NCI-H510A treated with DMSO at 0.1 percent for 48 hours (cell line): ENCODE results near the gene NRXN3.

Experiments
- DNase-seq: peaks from one replicate; lab custom pipeline; 2025; lab: John Stamatoyannopoulos, UW

The NRXN3 gene

GRCh38 chr14:78173346-78174035 is 3.3 kb downstream of the NRXN3 start:
- no peak for DNase-seq

GRCh38 chr14:78175412-78175811 is 5.2 kb downstream of the NRXN3 start:
- DNase-seq: no peak

- DNase-seq: no peak
These were observed 7.9 kb downstream of the NRXN3 start for GRCh38 chr14:78178071-78178470.

- DNase-seq: no peak
These were observed 8.8 kb downstream of the NRXN3 start for GRCh38 chr14:78178971-78179370.

- no peak for DNase-seq
These were observed 11.1 kb downstream of the NRXN3 start for GRCh38 chr14:78181270-78181669.

GRCh38 chr14:78182722-78183121 is 12.5 kb downstream of the NRXN3 start:
- DNase-seq: no peak

- no peak for DNase-seq
These were observed 14.0 kb downstream of the NRXN3 start for GRCh38 chr14:78184157-78184556.

- DNase-seq: no peak
These were observed 16.1 kb downstream of the NRXN3 start for GRCh38 chr14:78186277-78186676.

- no peak for DNase-seq
These were observed 18.7 kb downstream of the NRXN3 start for GRCh38 chr14:78188882-78189281.

GRCh38 chr14:78195431-78195830 is 25.3 kb downstream of the NRXN3 start:
- DNase-seq: no peak

GRCh38 chr14:78196323-78196722 is 26.1 kb downstream of the NRXN3 start:
- DNase-seq: no peak

GRCh38 chr14:78197051-78197450 is 26.9 kb downstream of the NRXN3 start:
- peak; percentile 48 for DNase-seq

GRCh38 chr14:78202163-78202562 is 32.0 kb downstream of the NRXN3 start:
- no peak for DNase-seq

- DNase-seq: peak; percentile 6
These were observed 32.8 kb downstream of the NRXN3 start for GRCh38 chr14:78202976-78203375.

GRCh38 chr14:78207414-78207813 is 37.2 kb downstream of the NRXN3 start:
- DNase-seq: no peak

- DNase-seq: no peak
These were observed 50.1 kb downstream of the NRXN3 start for GRCh38 chr14:78220273-78220672.

GRCh38 chr14:78222746-78223145 is 52.6 kb downstream of the NRXN3 start:
- DNase-seq: no peak

GRCh38 chr14:78227248-78228077 is 57.3 kb downstream of the NRXN3 start:
- peak; percentile 89 for DNase-seq

- no peak for DNase-seq
These were observed 58.6 kb downstream of the NRXN3 start for GRCh38 chr14:78228702-78229327.

GRCh38 chr14:78232231-78233000 is 62.2 kb downstream of the NRXN3 start:
- no peak for DNase-seq

- DNase-seq: no peak
These were observed 68.0 kb downstream of the NRXN3 start for GRCh38 chr14:78238141-78238540.

- peak; percentile 18 for DNase-seq
These were observed 70.4 kb downstream of the NRXN3 start for GRCh38 chr14:78240567-78240966.
